Activated T-cell treated with anti-CD3 and anti-CD28 coated beads, Interleukin-2, amount 50 U/mL, for 4 hours (primary cell): Measurements from ENCODE around the gene C6orf118. TPM values are rescaled to one million over a fixed set of nuclear protein-coding genes. Genes with fewer than 3 reads are reported as not detected.
A peak's percentile ranks its signal among the peaks of the same experiment; 100 is the strongest.

Source experiments
- ATAC-seq, 2 donors: fragments of 200-7000 bp; cut with Tn5 transposase; one replicate each; pipeline ENCODE4 v1.10.0; 2021
- DNase-seq: peaks from one replicate; pipeline ENCODE4 v3.0.0-alpha.2; 2020
- H3K27me3 Mint-ChIP-seq: one replicate; pipeline ENCODE4 v1.8.0; 2021; ENCODE audit warnings: low read depth, mixed read lengths
- H3K36me3 Mint-ChIP-seq: one replicate; pipeline ENCODE4 v1.8.0; 2022; ENCODE audit warnings: mixed read lengths; ENCODE audit not compliant: insufficient read depth
- H3K4me1 Mint-ChIP-seq: one replicate; pipeline ENCODE4 v1.8.0; 2021; ENCODE audit warnings: low read depth, mixed read lengths
- H3K4me3 Mint-ChIP-seq: one replicate; pipeline ENCODE4 v1.8.0; 2021; ENCODE audit warnings: mild to moderate bottlenecking, moderate library complexity, mixed read lengths
- H3K9me3 Mint-ChIP-seq: one replicate; pipeline ENCODE4 v1.8.0; 2021; ENCODE audit warnings: mixed read lengths
- total RNA-seq, 3 donors: library from RNA; stranded (reverse); gene quantifications; one replicate each; pipeline ENCODE4 v1.2.1, GENCODE V29; 2021

Gene C6orf118
- total RNA-seq, result not detected

GRCh38 chr6:165308926-165309731 lies at the start of gene C6orf118:
Gene C6orf118, minus strand, starts transcription at chr6:165309605. Its CDS starts 19 bp downstream, at chr6:165309586.
- Mint-ChIP-seq H3K27me3 (no peaks in the 10 kb centered on the region), H3K4me3 (peak within 1 kb of the TSS; percentile 48), H3K4me1 (peaks cover 9% of the 10 kb centered on the region), H3K36me3 (no peaks in the 10 kb centered on the region), H3K9me3 (no peaks in the 10 kb centered on the region)
- ATAC-seq, result peak in 1 of 2 donors; percentile 23
- no peak for DNase-seq

- Mint-ChIP-seq H3K27me3 (no peaks in the 10 kb centered on the region), H3K36me3 (no peaks in the 10 kb centered on the region), H3K4me1 (no peaks in the 10 kb centered on the region), H3K4me3 (no peak overlapping the region), H3K9me3 (peaks cover 22% of the 10 kb centered on the region)
- no peak for ATAC-seq
- no peak for DNase-seq
Measured at GRCh38 chr6:165345700-165346099, 36.3 kb upstream of the C6orf118 start.

DNA sequence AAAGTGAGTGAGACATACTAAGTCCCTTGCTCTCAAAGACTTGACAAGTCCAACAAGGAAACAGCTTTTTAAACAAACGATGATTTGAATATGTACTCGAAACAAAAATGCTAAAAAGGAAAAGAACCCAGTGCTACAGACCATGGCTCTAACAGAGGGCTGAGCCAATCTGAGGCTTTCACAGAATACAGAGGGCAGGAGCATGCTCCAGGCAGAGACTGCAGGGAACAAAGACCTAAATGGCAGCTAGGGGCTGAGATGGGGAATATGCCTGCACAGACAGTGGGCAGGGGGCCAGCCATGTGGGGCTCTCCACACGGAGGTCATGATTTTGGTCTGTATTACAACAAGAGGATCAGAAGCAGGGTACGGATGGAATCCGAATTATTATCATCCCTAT lies 31.1 kb upstream of the C6orf118 start:
- Mint-ChIP-seq H3K4me1 (no peaks in the 10 kb centered on the region), H3K9me3 (peaks cover 13% of the 10 kb centered on the region), H3K27me3 (no peaks in the 10 kb centered on the region), H3K4me3 (no peak overlapping the region), H3K36me3 (no peaks in the 10 kb centered on the region)
- ATAC-seq, result no peak
- no peak for DNase-seq

DNA sequence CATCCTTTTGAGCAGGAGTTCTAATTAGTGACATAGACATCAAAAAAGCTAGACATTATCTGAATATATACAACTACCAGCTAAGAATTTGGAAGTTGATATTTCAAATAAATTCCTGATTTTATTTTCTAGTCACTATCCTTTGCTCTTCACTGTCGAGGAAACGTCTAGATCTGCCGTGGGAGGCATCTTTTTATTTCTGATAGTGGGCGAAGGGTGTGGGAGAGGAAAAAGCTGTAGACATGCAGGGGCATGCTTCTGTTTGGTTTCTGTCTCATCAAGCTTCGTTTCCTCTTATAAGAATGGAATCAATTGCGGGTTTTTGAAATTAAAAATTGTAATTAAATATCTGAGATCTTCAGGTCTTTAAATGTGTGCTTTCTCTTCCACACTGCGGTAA lies 16.2 kb upstream of the C6orf118 start:
- no peaks in the 10 kb centered on the region for H3K4me1 Mint-ChIP-seq
- no peaks in the 10 kb centered on the region for H3K36me3 Mint-ChIP-seq
- no peaks in the 10 kb centered on the region for H3K27me3 Mint-ChIP-seq
- H3K9me3 Mint-ChIP-seq, result peaks cover 11% of the 10 kb centered on the region
- no peak for ATAC-seq
- no peak for DNase-seq
- no peak overlapping the region for H3K4me3 Mint-ChIP-seq

- no peaks in the 10 kb centered on the region for H3K4me1 Mint-ChIP-seq
- ATAC-seq, result no peak
- peaks cover 17% of the 10 kb centered on the region for H3K9me3 Mint-ChIP-seq
- no peak for DNase-seq
- H3K27me3 Mint-ChIP-seq, result no peaks in the 10 kb centered on the region
- H3K36me3 Mint-ChIP-seq, result no peaks in the 10 kb centered on the region
- H3K4me3 Mint-ChIP-seq, result no peak overlapping the region
Measured at GRCh38 chr6:165321555-165322145, 12.2 kb upstream of the C6orf118 start.

- Mint-ChIP-seq H3K36me3 (no peaks in the 10 kb centered on the region), H3K9me3 (peaks cover 17% of the 10 kb centered on the region), H3K27me3 (no peaks in the 10 kb centered on the region), H3K4me1 (no peaks in the 10 kb centered on the region), H3K4me3 (no peak overlapping the region)
- ATAC-seq, result no peak
- no peak for DNase-seq
Measured at GRCh38 chr6:165321150-165321549, 11.7 kb upstream of the C6orf118 start.

DNA sequence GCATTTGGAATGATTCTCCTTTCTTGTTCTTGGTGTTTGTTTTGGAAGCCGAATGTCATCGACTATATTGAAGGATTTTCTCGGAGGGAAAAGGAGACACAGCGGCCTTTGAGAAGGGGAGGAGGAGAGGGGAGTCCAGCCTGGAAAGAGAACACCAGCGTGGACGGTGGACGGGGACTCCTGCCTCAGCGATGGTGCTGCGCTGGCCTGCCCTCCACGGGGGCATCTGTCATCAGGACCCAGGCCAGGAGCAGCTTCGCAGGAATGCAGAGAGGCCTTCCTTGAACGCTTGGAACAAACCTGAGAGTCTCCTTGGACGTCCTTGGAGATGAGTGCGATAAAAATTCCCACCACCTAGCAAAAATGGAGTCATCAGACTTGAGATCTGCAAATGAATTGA lies 8.3 kb upstream of the C6orf118 start:
- no peaks in the 10 kb centered on the region for H3K4me1 Mint-ChIP-seq
- no peaks in the 10 kb centered on the region for H3K36me3 Mint-ChIP-seq
- DNase-seq (no peak), ATAC-seq (no peak)
- no peaks in the 10 kb centered on the region for H3K27me3 Mint-ChIP-seq
- H3K4me3 Mint-ChIP-seq, result no peak overlapping the region
- peaks cover 15% of the 10 kb centered on the region for H3K9me3 Mint-ChIP-seq

DNA sequence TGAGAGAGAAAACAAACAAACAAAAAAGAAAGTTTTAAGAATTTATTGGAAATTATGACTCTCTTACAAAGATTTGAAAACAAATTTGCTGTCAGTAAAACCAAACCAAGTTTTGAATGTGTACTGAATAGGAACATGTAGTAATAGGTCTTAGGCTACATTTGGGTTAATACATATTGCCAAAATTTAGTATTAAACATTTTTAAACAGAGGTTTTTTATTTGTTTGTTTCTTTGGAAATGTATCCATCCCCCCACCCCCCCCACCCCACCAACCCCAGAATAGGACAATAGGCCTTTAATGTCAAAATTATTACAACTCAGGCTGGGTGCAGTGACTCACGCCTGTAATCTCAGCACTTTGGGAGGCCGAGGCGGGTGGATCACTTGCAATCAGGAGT lies 2.5 kb downstream of the C6orf118 start:
- Mint-ChIP-seq H3K27me3 (no peaks in the 10 kb centered on the region), H3K4me3 (no peak overlapping the region), H3K4me1 (peaks cover 9% of the 10 kb centered on the region), H3K9me3 (peaks cover 3% of the 10 kb centered on the region), H3K36me3 (no peaks in the 10 kb centered on the region)
- ATAC-seq (no peak), DNase-seq (no peak)

- Mint-ChIP-seq H3K9me3 (peaks cover 3% of the 10 kb centered on the region), H3K27me3 (no peaks in the 10 kb centered on the region), H3K4me1 (no peaks in the 10 kb centered on the region), H3K36me3 (no peaks in the 10 kb centered on the region), H3K4me3 (no peak overlapping the region)
- no peak for ATAC-seq
- no peak for DNase-seq
Measured at GRCh38 chr6:165301372-165302246, 7.8 kb downstream of the C6orf118 start.

- Mint-ChIP-seq H3K9me3 (peaks cover 8% of the 10 kb centered on the region), H3K4me1 (no peaks in the 10 kb centered on the region), H3K36me3 (no peaks in the 10 kb centered on the region), H3K4me3 (no peak overlapping the region), H3K27me3 (no peaks in the 10 kb centered on the region)
- DNase-seq (no peak), ATAC-seq (no peak)
Measured at GRCh38 chr6:165300422-165300936, 8.9 kb downstream of the C6orf118 start.

DNA sequence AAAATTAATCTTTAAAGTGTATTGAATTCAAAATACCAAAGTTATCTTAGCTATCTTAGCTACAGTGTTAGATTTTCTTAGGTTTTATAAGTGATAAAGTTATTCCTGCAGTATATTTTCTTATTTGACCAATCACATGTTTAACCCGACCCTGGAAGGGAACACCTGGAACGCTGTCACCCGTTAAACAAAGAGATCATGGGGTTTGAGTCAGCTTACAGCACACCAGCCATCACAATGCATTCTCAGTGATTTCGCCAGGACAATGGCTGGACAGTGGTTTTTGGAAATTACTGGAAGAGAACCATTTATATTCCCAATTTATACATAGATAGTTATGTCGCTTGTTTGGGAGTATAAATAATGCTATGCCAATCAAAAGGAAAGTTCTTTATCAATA lies 10.5 kb downstream of the C6orf118 start:
- no peak for DNase-seq
- no peak overlapping the region for H3K4me3 Mint-ChIP-seq
- no peaks in the 10 kb centered on the region for H3K27me3 Mint-ChIP-seq
- no peak for ATAC-seq
- no peaks in the 10 kb centered on the region for H3K36me3 Mint-ChIP-seq
- H3K4me1 Mint-ChIP-seq, result no peaks in the 10 kb centered on the region
- H3K9me3 Mint-ChIP-seq, result peaks cover 8% of the 10 kb centered on the region

- peaks cover 8% of the 10 kb centered on the region for H3K9me3 Mint-ChIP-seq
- H3K4me3 Mint-ChIP-seq, result no peak overlapping the region
- H3K36me3 Mint-ChIP-seq, result no peaks in the 10 kb centered on the region
- ATAC-seq, result no peak
- no peak for DNase-seq
- H3K27me3 Mint-ChIP-seq, result no peaks in the 10 kb centered on the region
- no peaks in the 10 kb centered on the region for H3K4me1 Mint-ChIP-seq
Measured at GRCh38 chr6:165298402-165298801, 11.0 kb downstream of the C6orf118 start.

DNA sequence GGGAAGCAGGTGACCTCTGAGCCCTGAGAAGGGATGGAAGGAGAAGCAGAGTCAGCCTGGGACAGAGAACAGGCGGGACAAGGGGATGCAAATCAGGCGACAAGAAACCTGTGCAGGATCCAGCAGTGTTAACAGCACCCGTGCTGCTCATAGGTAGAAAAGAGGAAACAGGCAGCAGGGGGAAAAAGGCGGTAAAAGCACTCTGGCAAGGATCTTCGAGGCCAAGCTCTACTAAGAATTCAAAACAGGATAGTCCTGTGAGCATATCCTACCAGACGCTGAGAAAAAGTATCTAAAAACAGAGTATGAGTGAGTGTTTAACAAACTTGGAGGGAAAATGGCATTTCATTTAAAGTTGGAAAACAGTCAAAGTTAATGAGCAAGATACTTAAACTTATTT lies 16.7 kb downstream of the C6orf118 start:
- H3K36me3 Mint-ChIP-seq, result no peaks in the 10 kb centered on the region
- no peaks in the 10 kb centered on the region for H3K27me3 Mint-ChIP-seq
- peaks cover 12% of the 10 kb centered on the region for H3K9me3 Mint-ChIP-seq
- no peak overlapping the region for H3K4me3 Mint-ChIP-seq
- ATAC-seq (no peak), DNase-seq (no peak)
- no peaks in the 10 kb centered on the region for H3K4me1 Mint-ChIP-seq

GRCh38 chr6:165274611-165275010 lies 34.8 kb downstream of the C6orf118 start:
- ATAC-seq (no peak), DNase-seq (no peak)
- H3K36me3 Mint-ChIP-seq, result no peaks in the 10 kb centered on the region
- peaks cover 3% of the 10 kb centered on the region for H3K9me3 Mint-ChIP-seq
- no peaks in the 10 kb centered on the region for H3K4me1 Mint-ChIP-seq
- H3K27me3 Mint-ChIP-seq, result no peaks in the 10 kb centered on the region
- H3K4me3 Mint-ChIP-seq, result no peak overlapping the region
